K562 (cell line): ENCODE data around the gene BRME1. TPM values are rescaled to one million over a fixed set of nuclear protein-coding genes. Genes with fewer than 3 reads are reported as not detected.
A peak's percentile ranks its signal among the peaks of the same experiment; 100 is the strongest.

Experiments
- ATF7 ChIP-seq: fragments of 450-650 bp; IDR thresholded peaks from 2 replicates; pipeline ENCODE4 v1.7.1; 2014; ENCODE audit warnings: mild to moderate bottlenecking, moderate library complexity
- CREBBP ChIP-seq: IDR thresholded peaks from one replicate; pipeline ENCODE4 v1.6.1; 2012; ENCODE audit warnings: low read depth, mild to moderate bottlenecking, control low read depth, inconsistent platforms, low read length
- HCFC1 ChIP-seq: IDR thresholded peaks from 2 replicates; pipeline ENCODE4 v1.6.1; 2012; ENCODE audit warnings: low read depth, low read length, improper control_type of control experiment
- NR3C1 ChIP-seq: sonication (generic); formaldehyde crosslinking; IDR thresholded peaks from 2 replicates; pipeline ENCODE4 v1.8.1; 2022; ENCODE audit warnings: missing genetic modification reagents
- PHB ChIP-seq: fragments of 250-450 bp; sonication (Bioruptor Pico); IDR thresholded peaks from 2 replicates; pipeline ENCODE4 v1.5.0; 2021
- POLR2G ChIP-seq: fragments of 200-400 bp; formaldehyde crosslinking; IDR thresholded peaks from 2 replicates; pipeline ENCODE4 v1.6.1; 2017; ENCODE audit warnings: low read depth, mild to moderate bottlenecking, antibody characterized with exemption, low read length, moderate library complexity
- SRF ChIP-seq, 2 experiments: fragments of 250-450, 450-650 bp in 1 of 2; sonication (Bioruptor Pico) in 1 of 2; sonication (generic) in 1 of 2; formaldehyde crosslinking; IDR thresholded peaks; 2 replicates each; pipeline versions ENCODE4 v1.5.0 to v1.5.1; 2020 to 2022; ENCODE audit warnings: mild to moderate bottlenecking in 1 of 2, missing genetic modification reagents in 1 of 2
- SUPT5H ChIP-seq: fragments of 450-650 bp; IDR thresholded peaks from 2 replicates; pipeline ENCODE4 v1.6.1; 2016
- TAF15 ChIP-seq: fragments of 200-400 bp; formaldehyde crosslinking; IDR thresholded peaks from 2 replicates; pipeline ENCODE4 v1.6.1; 2017; ENCODE audit warnings: mild to moderate bottlenecking, low read depth, low read length, moderate library complexity
- WHSC1 ChIP-seq: IDR thresholded peaks from one replicate; pipeline ENCODE4 v1.6.1; 2012; ENCODE audit warnings: low read length, control low read depth, inconsistent platforms
- ZFP30 ChIP-seq: fragments of 250-450 bp; sonication (Bioruptor Pico); IDR thresholded peaks from 2 replicates; pipeline ENCODE4 v1.8.0; 2022; ENCODE audit warnings: moderate library complexity, mild to moderate bottlenecking, inconsistent platforms, borderline replicate concordance
- polyA plus RNA-seq, 8 experiments: library from polyadenylated mRNA; depleted of rRNA in 4 of 8; stranded (reverse) in 5 of 8; unstranded in 3 of 8; fragments of >200 nt; fragmentation: Nextera tagmentation in 2 of 8; fragmentation: Illumina TruSeq in 1 of 8; extraction: Ambion mirVana in 2 of 8; extraction: Trizol in 1 of 8; gene quantifications; 2 replicates each; pipeline versions ENCODE4 v1.2.1 to v1.2.3, GENCODE V29; 2011 to 2014; ENCODE audit warnings: inconsistent platforms in 1 of 8, missing spikeins in 1 of 8
- total RNA-seq, 7 experiments: library from RNA; depleted of rRNA in 6 of 7; stranded (reverse); fragments of >200 nt in 6 of 7; fragmentation: Illumina TruSeq in 2 of 7; extraction: Trizol in 2 of 7; gene quantifications; 2 replicates each; pipeline versions ENCODE4 v1.2.1 to v1.2.3, GENCODE V29; 2011 to 2021; ENCODE audit warnings: low replicate concordance in 1 of 7
- TF ChIP-seq, protein P1 (sequence below): fragments of 250-450 bp; sonication (Bioruptor Pico); IDR thresholded peaks from 2 replicates; pipeline ENCODE4 v1.4.0; 2020; ENCODE audit warnings: mild to moderate bottlenecking, moderate library complexity
- TF ChIP-seq, protein P2 (sequence below): fragments of 450-650 bp; formaldehyde crosslinking; IDR thresholded peaks from 2 replicates; pipeline ENCODE4 v1.4.0; 2022; ENCODE audit warnings: missing genetic modification characterization
- TF ChIP-seq, protein P3 (sequence below), 2 experiments: fragments of 150-350 bp in 1 of 2; IDR thresholded peaks; 2 replicates each; pipeline ENCODE4 v1.6.1; 2012 to 2016; ENCODE audit warnings: low read depth in 2 of 2, low read length in 2 of 2, mild to moderate bottlenecking in 1 of 2, moderate library complexity in 1 of 2
- TF ChIP-seq, protein P4 (sequence below): fragments of 450-650 bp; IDR thresholded peaks from 2 replicates; pipeline ENCODE4 v1.6.1; 2017; ENCODE audit warnings: antibody characterized with exemption
- TF ChIP-seq, protein P5 (sequence below): IDR thresholded peaks from 2 replicates; pipeline ENCODE4 v1.6.1; 2016; ENCODE audit warnings: missing genetic modification characterization, missing compliant biosample characterization

Gene BRME1
- total and polyA plus RNA-seq, 9 of the 15 experiments (the other 6 are each of a cell fraction or from before 2014, with no cell fraction given) = 0.75 to 6.1 (median 3.6) TPM

DNA sequence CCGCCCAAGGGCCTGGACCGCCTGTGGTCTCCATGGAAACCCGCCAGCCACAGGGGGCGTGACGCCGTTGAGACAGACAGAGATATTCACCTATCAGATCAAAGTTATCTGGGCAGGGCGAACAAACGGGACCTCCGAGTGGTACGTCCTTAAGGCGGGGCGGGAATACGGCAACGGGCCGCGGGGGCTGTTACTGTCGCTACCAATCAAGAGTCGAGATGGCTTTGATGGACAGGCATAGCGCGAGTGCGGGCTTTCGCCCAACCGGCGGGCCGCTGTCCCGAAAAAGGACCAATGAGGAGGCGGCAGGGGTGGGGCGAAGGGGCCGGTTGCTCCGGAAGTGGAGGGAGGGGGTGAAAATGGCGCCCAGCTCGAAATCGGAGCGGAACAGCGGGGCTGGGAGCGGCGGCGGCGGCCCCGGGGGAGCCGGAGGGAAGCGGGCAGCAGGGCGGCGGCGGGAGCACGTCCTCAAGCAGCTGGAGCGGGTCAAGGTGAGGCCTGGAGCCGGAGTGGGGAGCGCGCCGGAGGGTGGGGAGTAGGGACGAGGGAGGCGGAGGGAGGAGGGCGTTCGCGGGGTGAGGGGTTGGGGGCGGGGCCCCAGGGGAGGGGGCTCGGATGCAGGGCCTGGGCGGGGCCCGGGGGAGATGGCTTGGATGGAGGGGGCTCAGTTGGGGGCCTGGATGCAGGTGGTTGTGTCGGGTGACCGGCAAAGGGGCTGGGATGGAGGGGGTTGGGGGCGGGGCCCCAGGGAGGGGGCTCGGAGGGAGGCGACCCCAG lies 46.4 kb upstream of the BRME1 start, which contains the start of gene DCAF15 (continued):
- TF ChIP-seq ZFP30 (CRISPR knock-in tag) (no peak), POLR2G (peak; percentile 87), SUPT5H (peak; percentile 92), NR3C1 (CRISPR knock-in tag) (no peak), WHSC1 (no peak), CREBBP (no peak), ATF7 (peak; percentile 86), TAF15 (no peak), HCFC1 (peak; percentile 42), PHB (CRISPR knock-in tag) (no peak), SRF (CRISPR knock-in tag; IDR thresholded peaks at IDR 0.05) (no peak)
- TF ChIP-seq, protein P1, sequence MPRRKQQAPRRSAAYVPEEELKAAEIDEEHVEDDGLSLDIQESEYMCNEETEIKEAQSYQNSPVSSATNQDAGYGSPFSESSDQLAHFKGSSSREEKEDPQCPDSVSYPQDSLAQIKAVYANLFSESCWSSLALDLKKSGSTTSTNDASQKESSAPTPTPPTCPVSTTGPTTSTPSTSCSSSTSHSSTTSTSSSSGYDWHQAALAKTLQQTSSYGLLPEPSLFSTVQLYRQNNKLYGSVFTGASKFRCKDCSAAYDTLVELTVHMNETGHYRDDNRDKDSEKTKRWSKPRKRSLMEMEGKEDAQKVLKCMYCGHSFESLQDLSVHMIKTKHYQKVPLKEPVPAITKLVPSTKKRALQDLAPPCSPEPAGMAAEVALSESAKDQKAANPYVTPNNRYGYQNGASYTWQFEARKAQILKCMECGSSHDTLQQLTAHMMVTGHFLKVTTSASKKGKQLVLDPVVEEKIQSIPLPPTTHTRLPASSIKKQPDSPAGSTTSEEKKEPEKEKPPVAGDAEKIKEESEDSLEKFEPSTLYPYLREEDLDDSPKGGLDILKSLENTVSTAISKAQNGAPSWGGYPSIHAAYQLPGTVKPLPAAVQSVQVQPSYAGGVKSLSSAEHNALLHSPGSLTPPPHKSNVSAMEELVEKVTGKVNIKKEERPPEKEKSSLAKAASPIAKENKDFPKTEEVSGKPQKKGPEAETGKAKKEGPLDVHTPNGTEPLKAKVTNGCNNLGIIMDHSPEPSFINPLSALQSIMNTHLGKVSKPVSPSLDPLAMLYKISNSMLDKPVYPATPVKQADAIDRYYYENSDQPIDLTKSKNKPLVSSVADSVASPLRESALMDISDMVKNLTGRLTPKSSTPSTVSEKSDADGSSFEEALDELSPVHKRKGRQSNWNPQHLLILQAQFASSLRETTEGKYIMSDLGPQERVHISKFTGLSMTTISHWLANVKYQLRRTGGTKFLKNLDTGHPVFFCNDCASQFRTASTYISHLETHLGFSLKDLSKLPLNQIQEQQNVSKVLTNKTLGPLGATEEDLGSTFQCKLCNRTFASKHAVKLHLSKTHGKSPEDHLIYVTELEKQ = no peak
- TF ChIP-seq, protein P2, sequence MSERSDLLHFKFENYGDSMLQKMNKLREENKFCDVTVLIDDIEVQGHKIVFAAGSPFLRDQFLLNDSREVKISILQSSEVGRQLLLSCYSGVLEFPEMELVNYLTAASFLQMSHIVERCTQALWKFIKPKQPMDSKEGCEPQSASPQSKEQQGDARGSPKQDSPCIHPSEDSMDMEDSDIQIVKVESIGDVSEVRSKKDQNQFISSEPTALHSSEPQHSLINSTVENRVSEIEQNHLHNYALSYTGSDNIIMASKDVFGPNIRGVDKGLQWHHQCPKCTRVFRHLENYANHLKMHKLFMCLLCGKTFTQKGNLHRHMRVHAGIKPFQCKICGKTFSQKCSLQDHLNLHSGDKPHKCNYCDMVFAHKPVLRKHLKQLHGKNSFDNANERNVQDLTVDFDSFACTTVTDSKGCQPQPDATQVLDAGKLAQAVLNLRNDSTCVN = no peak
- TF ChIP-seq, protein P3, sequence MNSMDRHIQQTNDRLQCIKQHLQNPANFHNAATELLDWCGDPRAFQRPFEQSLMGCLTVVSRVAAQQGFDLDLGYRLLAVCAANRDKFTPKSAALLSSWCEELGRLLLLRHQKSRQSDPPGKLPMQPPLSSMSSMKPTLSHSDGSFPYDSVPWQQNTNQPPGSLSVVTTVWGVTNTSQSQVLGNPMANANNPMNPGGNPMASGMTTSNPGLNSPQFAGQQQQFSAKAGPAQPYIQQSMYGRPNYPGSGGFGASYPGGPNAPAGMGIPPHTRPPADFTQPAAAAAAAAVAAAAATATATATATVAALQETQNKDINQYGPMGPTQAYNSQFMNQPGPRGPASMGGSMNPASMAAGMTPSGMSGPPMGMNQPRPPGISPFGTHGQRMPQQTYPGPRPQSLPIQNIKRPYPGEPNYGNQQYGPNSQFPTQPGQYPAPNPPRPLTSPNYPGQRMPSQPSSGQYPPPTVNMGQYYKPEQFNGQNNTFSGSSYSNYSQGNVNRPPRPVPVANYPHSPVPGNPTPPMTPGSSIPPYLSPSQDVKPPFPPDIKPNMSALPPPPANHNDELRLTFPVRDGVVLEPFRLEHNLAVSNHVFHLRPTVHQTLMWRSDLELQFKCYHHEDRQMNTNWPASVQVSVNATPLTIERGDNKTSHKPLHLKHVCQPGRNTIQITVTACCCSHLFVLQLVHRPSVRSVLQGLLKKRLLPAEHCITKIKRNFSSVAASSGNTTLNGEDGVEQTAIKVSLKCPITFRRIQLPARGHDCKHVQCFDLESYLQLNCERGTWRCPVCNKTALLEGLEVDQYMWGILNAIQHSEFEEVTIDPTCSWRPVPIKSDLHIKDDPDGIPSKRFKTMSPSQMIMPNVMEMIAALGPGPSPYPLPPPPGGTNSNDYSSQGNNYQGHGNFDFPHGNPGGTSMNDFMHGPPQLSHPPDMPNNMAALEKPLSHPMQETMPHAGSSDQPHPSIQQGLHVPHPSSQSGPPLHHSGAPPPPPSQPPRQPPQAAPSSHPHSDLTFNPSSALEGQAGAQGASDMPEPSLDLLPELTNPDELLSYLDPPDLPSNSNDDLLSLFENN (IDR thresholded peaks at IDR 0.05; ENCODE audit: low read depth in 2 of 2, low read length in 2 of 2) = no peak
- TF ChIP-seq, protein P4, sequence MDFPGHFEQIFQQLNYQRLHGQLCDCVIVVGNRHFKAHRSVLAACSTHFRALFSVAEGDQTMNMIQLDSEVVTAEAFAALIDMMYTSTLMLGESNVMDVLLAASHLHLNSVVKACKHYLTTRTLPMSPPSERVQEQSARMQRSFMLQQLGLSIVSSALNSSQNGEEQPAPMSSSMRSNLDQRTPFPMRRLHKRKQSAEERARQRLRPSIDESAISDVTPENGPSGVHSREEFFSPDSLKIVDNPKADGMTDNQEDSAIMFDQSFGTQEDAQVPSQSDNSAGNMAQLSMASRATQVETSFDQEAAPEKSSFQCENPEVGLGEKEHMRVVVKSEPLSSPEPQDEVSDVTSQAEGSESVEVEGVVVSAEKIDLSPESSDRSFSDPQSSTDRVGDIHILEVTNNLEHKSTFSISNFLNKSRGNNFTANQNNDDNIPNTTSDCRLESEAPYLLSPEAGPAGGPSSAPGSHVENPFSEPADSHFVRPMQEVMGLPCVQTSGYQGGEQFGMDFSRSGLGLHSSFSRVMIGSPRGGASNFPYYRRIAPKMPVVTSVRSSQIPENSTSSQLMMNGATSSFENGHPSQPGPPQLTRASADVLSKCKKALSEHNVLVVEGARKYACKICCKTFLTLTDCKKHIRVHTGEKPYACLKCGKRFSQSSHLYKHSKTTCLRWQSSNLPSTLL = no peak
- TF ChIP-seq, protein P5, sequence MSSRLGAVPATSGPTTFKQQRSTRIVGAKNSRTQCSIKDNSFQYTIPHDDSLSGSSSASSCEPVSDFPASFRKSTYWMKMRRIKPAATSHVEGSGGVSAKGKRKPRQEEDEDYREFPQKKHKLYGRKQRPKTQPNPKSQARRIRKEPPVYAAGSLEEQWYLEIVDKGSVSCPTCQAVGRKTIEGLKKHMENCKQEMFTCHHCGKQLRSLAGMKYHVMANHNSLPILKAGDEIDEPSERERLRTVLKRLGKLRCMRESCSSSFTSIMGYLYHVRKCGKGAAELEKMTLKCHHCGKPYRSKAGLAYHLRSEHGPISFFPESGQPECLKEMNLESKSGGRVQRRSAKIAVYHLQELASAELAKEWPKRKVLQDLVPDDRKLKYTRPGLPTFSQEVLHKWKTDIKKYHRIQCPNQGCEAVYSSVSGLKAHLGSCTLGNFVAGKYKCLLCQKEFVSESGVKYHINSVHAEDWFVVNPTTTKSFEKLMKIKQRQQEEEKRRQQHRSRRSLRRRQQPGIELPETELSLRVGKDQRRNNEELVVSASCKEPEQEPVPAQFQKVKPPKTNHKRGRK (tag) = no peak
